ENCODE results near the gene TESMIN. TPM values are rescaled to one million over a fixed set of nuclear protein-coding genes. Genes with fewer than 3 reads are reported as not detected.

TESMIN gene
- total and polyA plus RNA-seq, 2 experiments from 2014 or later = 1.1 TPM; not detected in 1

DNA sequence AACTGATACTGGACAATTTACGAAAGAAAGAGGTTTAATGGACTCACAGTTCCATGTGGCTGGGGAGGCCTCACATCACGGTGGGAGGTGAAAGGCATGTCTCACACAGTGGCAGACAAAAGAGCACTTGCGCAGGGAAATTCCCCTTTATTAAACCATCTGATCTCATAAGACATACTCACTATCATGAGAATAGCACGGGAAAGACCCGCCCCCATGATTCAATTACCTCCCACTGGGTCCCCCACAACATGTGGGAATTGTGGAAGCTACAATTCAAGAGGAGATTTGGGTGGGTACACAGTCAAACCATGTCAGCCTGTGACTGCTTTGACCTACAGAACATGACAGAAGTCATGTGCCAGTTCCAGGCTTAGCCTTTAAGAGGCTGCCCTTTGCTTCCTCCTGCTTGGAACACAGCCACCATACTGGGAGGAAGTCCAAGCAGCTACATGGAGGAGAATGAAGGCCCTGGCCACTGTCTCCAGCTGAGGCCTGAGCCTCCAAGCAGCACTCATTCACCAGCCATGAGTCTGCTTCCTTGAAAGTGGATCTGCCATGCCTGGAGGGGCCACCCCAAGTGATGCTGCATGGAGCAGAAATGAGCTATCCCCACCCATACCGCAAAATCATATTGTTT lies 77.9 kb downstream of the TESMIN start:
- H3K36me3 ChIP-seq (ENCODE audit: low read depth) = no peaks in the 10 kb centered on the region
- DNase-seq = no peak
- peaks cover 7% of the 10 kb centered on the region; the same call in 1 of the 2 replicates for H3K27me3 ChIP-seq (replicated peaks; ENCODE audit: insufficient read depth)
- in situ Hi-C loops (cut with MboI) = no loop called here
- no peak overlapping the region for H3K9ac ChIP-seq
- H3K79me2 ChIP-seq (ENCODE audit: insufficient read depth) = no peaks in the 10 kb centered on the region
- TF ChIP-seq EZH2 (IDR thresholded peaks at IDR 0.05; ENCODE audit: insufficient read depth, poor library complexity, severe bottlenecking) (no peak), EZH2phosphoT487 (IDR thresholded peaks at IDR 0.05; ENCODE audit: insufficient read depth, low read depth) (no peak)
- H3K4me2 ChIP-seq (ENCODE audit: unreplicated experiment) = no peak overlapping the region
- no peak overlapping the region for H3K27ac ChIP-seq
- peaks cover 6% of the 10 kb centered on the region; the same call in 1 of the 2 replicates for H3K4me1 ChIP-seq (ENCODE audit: insufficient read depth)
- H2AFZ ChIP-seq = no peak overlapping the region
- no peaks in the 10 kb centered on the region for H3K9me3 ChIP-seq (ENCODE audit: low read depth)
- no peaks in the 10 kb centered on the region for H4K20me1 ChIP-seq (ENCODE audit: insufficient read depth)
- H3K4me3 ChIP-seq = no peak overlapping the region
- 73 to 82% methylated on average over 6 of the region's 6 CpGs for WGBS, 2 experiments (ENCODE audit: low coverage in 1 of 2, low lambda C conversion rate in 2 of 2, missing lambda C conversion rate in 2 of 2)
- no peaks in the 10 kb centered on the region; the same call in 1 of the 2 replicates for H3F3A ChIP-seq (ENCODE audit: insufficient read depth)
- H3K9me2 ChIP-seq (ENCODE audit: insufficient read depth) = no peaks in the 10 kb centered on the region

DNA sequence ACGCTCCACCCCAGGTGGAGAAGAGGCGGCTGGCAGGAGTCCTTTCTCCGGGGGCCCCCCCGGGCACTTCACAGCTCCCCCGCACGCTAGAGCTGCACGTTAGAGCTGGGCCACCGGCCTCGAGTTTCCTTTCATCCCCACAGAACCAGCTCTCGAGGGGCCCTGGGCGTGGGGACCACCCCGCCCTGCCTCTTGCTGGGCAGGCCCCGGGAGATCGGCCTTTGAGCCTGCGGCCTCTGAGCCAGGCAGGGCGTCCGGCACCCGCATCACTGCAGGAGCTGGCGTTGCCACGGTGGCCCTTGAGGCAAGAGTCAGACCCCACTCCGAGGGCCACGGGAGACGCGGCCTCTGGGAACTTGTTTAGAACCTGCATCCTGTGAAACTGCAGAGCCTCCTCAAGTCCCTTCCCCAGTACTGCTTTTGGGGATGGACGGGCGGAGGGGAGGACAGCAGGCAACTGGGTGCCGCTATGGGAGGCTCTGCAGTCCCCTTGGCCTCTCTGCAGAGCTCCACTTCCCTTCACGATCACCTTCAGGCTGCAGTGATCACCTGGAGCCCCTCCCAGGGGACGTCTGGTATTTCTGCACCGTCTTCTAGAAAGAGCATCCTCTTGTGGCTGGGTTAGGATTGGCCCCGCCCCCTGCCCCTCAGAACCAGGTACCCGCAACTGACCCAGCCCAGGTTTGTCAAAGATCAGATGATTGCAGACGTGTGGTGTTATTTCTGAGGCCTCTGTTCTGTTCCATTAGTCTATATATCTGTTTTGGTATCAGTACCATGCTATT lies 80.9 kb downstream of the TESMIN start:
- no peak for TF ChIP-seq EZH2phosphoT487 (IDR thresholded peaks at IDR 0.05; ENCODE audit: insufficient read depth, low read depth)
- TF ChIP-seq EZH2 (IDR thresholded peaks at IDR 0.05; ENCODE audit: insufficient read depth, poor library complexity, severe bottlenecking) = no peak
- H3K9me2 ChIP-seq (ENCODE audit: insufficient read depth) = no peaks in the 10 kb centered on the region
- H3K4me2 ChIP-seq (ENCODE audit: unreplicated experiment) = no peak overlapping the region

GRCh38 chr11:68669301-68670090 lies 81.8 kb downstream of the TESMIN start:
- Histone ChIP-seq H3K27ac (no peak overlapping the region), H2AFZ (no peak overlapping the region), H3K4me2 (ENCODE audit: unreplicated experiment) (no peak overlapping the region), H3K27me3 (replicated peaks; ENCODE audit: insufficient read depth) (peaks cover 27% of the 10 kb centered on the region), H3K4me3 (no peak overlapping the region), H3K4me1 (ENCODE audit: insufficient read depth) (no peaks in the 10 kb centered on the region), H3K36me3 (ENCODE audit: low read depth) (no peaks in the 10 kb centered on the region), H4K20me1 (ENCODE audit: insufficient read depth) (no peaks in the 10 kb centered on the region), H3K9me2 (ENCODE audit: insufficient read depth) (no peaks in the 10 kb centered on the region), H3K9ac (no peak overlapping the region), H3K9me3 (ENCODE audit: low read depth) (no peaks in the 10 kb centered on the region), H3K79me2 (ENCODE audit: insufficient read depth) (no peaks in the 10 kb centered on the region), H3F3A (ENCODE audit: insufficient read depth) (no peaks in the 10 kb centered on the region)
- WGBS, 2 experiments (ENCODE audit: low coverage in 1 of 2, low lambda C conversion rate in 2 of 2, missing lambda C conversion rate in 2 of 2) = 83 to 87% methylated on average over 23 to 27 of the region's 27 CpGs
- TF ChIP-seq EZH2 (IDR thresholded peaks at IDR 0.05; ENCODE audit: insufficient read depth, poor library complexity, severe bottlenecking) (no peak), EZH2phosphoT487 (IDR thresholded peaks at IDR 0.05; ENCODE audit: insufficient read depth, low read depth) (no peak)
- in situ Hi-C loops (cut with MboI) = no loop called here
- no peak for DNase-seq

More for the DNA sequence above, 80.9 kb downstream of the TESMIN start:
- WGBS, 2 experiments (ENCODE audit: low coverage in 1 of 2, low lambda C conversion rate in 2 of 2, missing lambda C conversion rate in 2 of 2) = 80 to 82% methylated on average over 28 to 33 of the region's 33 CpGs
- Histone ChIP-seq H3K27ac (no peak overlapping the region), H3K9ac (no peak overlapping the region), H3K4me1 (ENCODE audit: insufficient read depth) (no peaks in the 10 kb centered on the region), H3K36me3 (ENCODE audit: low read depth) (no peaks in the 10 kb centered on the region), H2AFZ (no peak overlapping the region), H3K9me3 (ENCODE audit: low read depth) (no peaks in the 10 kb centered on the region), H4K20me1 (ENCODE audit: insufficient read depth) (no peaks in the 10 kb centered on the region), H3K4me3 (no peak overlapping the region), H3K79me2 (ENCODE audit: insufficient read depth) (no peaks in the 10 kb centered on the region), H3K27me3 (replicated peaks; ENCODE audit: insufficient read depth) (peaks cover 19% of the 10 kb centered on the region), H3F3A (ENCODE audit: insufficient read depth) (no peaks in the 10 kb centered on the region)
- no peak for DNase-seq
- in situ Hi-C loops (cut with MboI) = no loop called here

Measured in GM23248 (cell line).